Calu3 (cell line): ENCODE measurements around the gene SPECC1. TPM values are rescaled to one million over a fixed set of nuclear protein-coding genes. Genes with fewer than 3 reads are reported as not detected.

Experiments
- BruUV-seq: library from RNA; stranded (reverse); fragments of 400-500 nt; replicated peaks from 2 replicates; lab custom pipeline; 2021; lab: Mats Ljungman, UMichigan
- CTCF ChIA-PET: fragments of 300-600 bp; sonication (Branson Sonifier 250); formaldehyde crosslinking; loops from one replicate; lab custom pipeline; 2022; ENCODE audit warnings: antibody characterized with exemption; lab: Charles Lee
- DNase-seq: peaks from one replicate; pipeline ENCODE4 v3.0.0; 2022
- H3K27ac Mint-ChIP-seq: one replicate; pipeline ENCODE4 v1.8.0; 2022; ENCODE audit warnings: mixed read lengths; ENCODE audit not compliant: unreplicated experiment
- H3K27me3 Mint-ChIP-seq: one replicate; pipeline ENCODE4 v1.8.0; 2022; ENCODE audit warnings: mixed read lengths; ENCODE audit not compliant: unreplicated experiment
- H3K36me3 Mint-ChIP-seq: one replicate; pipeline ENCODE4 v1.8.0; 2022; ENCODE audit warnings: mild to moderate bottlenecking, moderate library complexity, mixed read lengths; ENCODE audit not compliant: insufficient read depth, unreplicated experiment
- H3K4me1 Mint-ChIP-seq: one replicate; pipeline ENCODE4 v1.8.0; 2022; ENCODE audit warnings: mild to moderate bottlenecking, low read depth, mixed read lengths; ENCODE audit not compliant: unreplicated experiment
- H3K4me3 Mint-ChIP-seq: one replicate; pipeline ENCODE4 v1.8.0; 2022; ENCODE audit warnings: mild to moderate bottlenecking, low read depth, moderate library complexity, mixed read lengths; ENCODE audit not compliant: unreplicated experiment
- H3K9me3 Mint-ChIP-seq: one replicate; pipeline ENCODE4 v1.8.0; 2022; ENCODE audit warnings: low read depth, mixed read lengths; ENCODE audit not compliant: unreplicated experiment
- CTCF ChIP-seq: fragments of 200-600 bp; IDR thresholded peaks from one replicate; pipeline ENCODE4 v1.8.0; 2022; ENCODE audit warnings: antibody characterized with exemption; ENCODE audit not compliant: unreplicated experiment
- intact Hi-C: fragments of 100-400 bp; cut with micrococcal nuclease; formaldehyde crosslinking; loops from one replicate; pipeline ENCODE4 v1.10.0; 2022; ENCODE audit not compliant: unreplicated experiment
- total RNA-seq: library from RNA; stranded (reverse); gene quantifications from 2 replicates; pipeline ENCODE4 v1.2.3, GENCODE V29; 2022

The SPECC1 gene
- total RNA-seq, 1 experiment from 2014 or later: 53.5 TPM

GRCh38 chr17:20306924-20307323 lies 297.8 kb downstream of the SPECC1 start:
- BruUV-seq: no TSS peak
- H3K4me1 Mint-ChIP-seq: no peaks in the 10 kb centered on the region
- CTCF ChIA-PET: no interaction called here
- TF ChIP-seq CTCF: no peak
- intact Hi-C loops: no loop called here
- H3K36me3 Mint-ChIP-seq: peaks cover 5% of the 10 kb centered on the region
- H3K4me3 Mint-ChIP-seq: no peak overlapping the region
- no peak overlapping the region for H3K27ac Mint-ChIP-seq
- DNase-seq: no peak
- H3K27me3 Mint-ChIP-seq: no peaks in the 10 kb centered on the region
- peaks cover 6% of the 10 kb centered on the region for H3K9me3 Mint-ChIP-seq

- Mint-ChIP-seq H3K27me3 (no peaks in the 10 kb centered on the region), H3K9me3 (peaks cover 6% of the 10 kb centered on the region), H3K27ac (no peak overlapping the region), H3K36me3 (peaks cover 5% of the 10 kb centered on the region), H3K4me1 (no peaks in the 10 kb centered on the region), H3K4me3 (no peak overlapping the region)
- CTCF ChIA-PET: no interaction called here
- DNase-seq: no peak
- intact Hi-C loops: no loop called here
- no peak for TF ChIP-seq CTCF
- BruUV-seq: no TSS peak
Observed at GRCh38 chr17:20307326-20307910, 298.3 kb downstream of the SPECC1 start.

- CTCF ChIA-PET: no interaction called here
- Mint-ChIP-seq H3K27ac (no peak overlapping the region), H3K36me3 (peaks cover 4% of the 10 kb centered on the region), H3K27me3 (no peaks in the 10 kb centered on the region), H3K4me3 (no peak overlapping the region), H3K4me1 (no peaks in the 10 kb centered on the region), H3K9me3 (peaks cover 6% of the 10 kb centered on the region)
- intact Hi-C loops: no loop called here
- no peak for DNase-seq
- no TSS peak for BruUV-seq
- no peak for TF ChIP-seq CTCF
Observed at GRCh38 chr17:20310481-20310880, 301.3 kb downstream of the SPECC1 start.

GRCh38 chr17:20313306-20313705 lies 304.1 kb downstream of the SPECC1 start:
- Mint-ChIP-seq H3K36me3 (peaks cover 4% of the 10 kb centered on the region), H3K27me3 (no peaks in the 10 kb centered on the region), H3K9me3 (no peaks in the 10 kb centered on the region), H3K4me1 (no peaks in the 10 kb centered on the region), H3K27ac (no peak overlapping the region), H3K4me3 (no peak overlapping the region)
- intact Hi-C loops: no loop called here
- no TSS peak for BruUV-seq
- TF ChIP-seq CTCF: no peak
- CTCF ChIA-PET: no interaction called here
- no peak for DNase-seq
